Stimulated activated effector memory CD8-positive, alpha-beta T cell treated with anti-CD3 and anti-CD28 coated beads, Interleukin-12 subunit alpha, Interleukin-12 subunit beta, amount 100 ng/mL, for 72 hours (primary cell): Measurements from ENCODE around the gene RNF220.

Experiments used
- ATAC-seq: fragments of 150-1000 bp; cut with Tn5 transposase; 2 replicates; pipeline ENCODE4 v1.10.0; 2021
- DNase-seq, 2 donors: peaks; one replicate each; pipeline ENCODE4 v3.0.0; 2021 to 2022; ENCODE audit warnings: low spot score in 2 of 2
- H3K27ac Mint-ChIP-seq: one replicate; pipeline ENCODE4 v1.8.0; 2022; ENCODE audit warnings: mild to moderate bottlenecking, mixed read lengths
- H3K36me3 Mint-ChIP-seq: one replicate; pipeline ENCODE4 v1.8.0; 2022; ENCODE audit warnings: mild to moderate bottlenecking, mixed read lengths
- H3K4me1 Mint-ChIP-seq: one replicate; pipeline ENCODE4 v1.8.0; 2022; ENCODE audit warnings: mixed read lengths
- H3K4me3 Mint-ChIP-seq: one replicate; pipeline ENCODE4 v1.8.0; 2022; ENCODE audit warnings: mild to moderate bottlenecking, mixed read lengths
- H3K9me3 Mint-ChIP-seq: one replicate; pipeline ENCODE4 v1.8.0; 2022; ENCODE audit warnings: mixed read lengths

The RNF220 gene

GRCh38 chr1:44405031-44405797 lies at the start of gene RNF220:
RNF220 (plus strand) TSS chr1:44405255.
- Mint-ChIP-seq H3K4me1 (peaks cover 22% of the 10 kb centered on the region), H3K9me3 (no peaks in the 10 kb centered on the region), H3K4me3 (peak within 1 kb of the TSS; percentile 86), H3K36me3 (no peaks in the 10 kb centered on the region), H3K27ac (peak within 1 kb of the TSS; percentile 64)
- ATAC-seq (peak; percentile 60), DNase-seq (peak; percentile 27 to 55)

- no peak for ATAC-seq
Measured at GRCh38 chr1:44355582-44356305, 49.3 kb upstream of the RNF220 start.

GRCh38 chr1:44357710-44358109 lies 47.3 kb upstream of the RNF220 start:
- Mint-ChIP-seq H3K4me3 (no peak overlapping the region), H3K4me1 (peaks cover 25% of the 10 kb centered on the region), H3K27ac (no peak overlapping the region), H3K36me3 (no peaks in the 10 kb centered on the region), H3K9me3 (no peaks in the 10 kb centered on the region)
- DNase-seq (no peak), ATAC-seq (no peak)

More at GRCh38 chr1:44355582-44356305, 49.3 kb upstream of the RNF220 start:
- Mint-ChIP-seq H3K9me3 (no peaks in the 10 kb centered on the region), H3K36me3 (peaks cover 4% of the 10 kb centered on the region), H3K4me1 (peaks cover 35% of the 10 kb centered on the region), H3K4me3 (peak overlapping the region; percentile 86), H3K27ac (peak overlapping the region; percentile 96)
- no peak for DNase-seq

- DNase-seq (no peak), ATAC-seq (no peak)
- H3K9me3 Mint-ChIP-seq: no peaks in the 10 kb centered on the region
- peaks cover 13% of the 10 kb centered on the region for H3K4me1 Mint-ChIP-seq
- H3K36me3 Mint-ChIP-seq: no peaks in the 10 kb centered on the region
- no peak overlapping the region for H3K27ac Mint-ChIP-seq
- no peak overlapping the region for H3K4me3 Mint-ChIP-seq
Measured at GRCh38 chr1:44359234-44359935, 45.7 kb upstream of the RNF220 start.

GRCh38 chr1:44361478-44361877 lies 43.6 kb upstream of the RNF220 start:
- DNase-seq (no peak), ATAC-seq (no peak)
- Mint-ChIP-seq H3K27ac (no peak overlapping the region), H3K4me1 (no peaks in the 10 kb centered on the region), H3K9me3 (no peaks in the 10 kb centered on the region), H3K36me3 (no peaks in the 10 kb centered on the region), H3K4me3 (no peak overlapping the region)

GRCh38 chr1:44366371-44366975 lies 38.6 kb upstream of the RNF220 start:
- no peak for ATAC-seq
- DNase-seq: no peak
- Mint-ChIP-seq H3K9me3 (no peaks in the 10 kb centered on the region), H3K4me3 (no peak overlapping the region), H3K36me3 (no peaks in the 10 kb centered on the region), H3K4me1 (no peaks in the 10 kb centered on the region), H3K27ac (no peak overlapping the region)

- ATAC-seq (no peak), DNase-seq (no peak)
- peak overlapping the region; percentile 13 for H3K27ac Mint-ChIP-seq
- no peaks in the 10 kb centered on the region for H3K36me3 Mint-ChIP-seq
- no peak overlapping the region for H3K4me3 Mint-ChIP-seq
- H3K9me3 Mint-ChIP-seq: no peaks in the 10 kb centered on the region
- H3K4me1 Mint-ChIP-seq: no peaks in the 10 kb centered on the region
Measured at GRCh38 chr1:44367944-44368343, 37.1 kb upstream of the RNF220 start.

- Mint-ChIP-seq H3K27ac (peak overlapping the region; percentile 13), H3K4me3 (no peak overlapping the region), H3K4me1 (no peaks in the 10 kb centered on the region), H3K9me3 (no peaks in the 10 kb centered on the region), H3K36me3 (no peaks in the 10 kb centered on the region)
- no peak for DNase-seq
- no peak for ATAC-seq
Measured at GRCh38 chr1:44368471-44369151, 36.4 kb upstream of the RNF220 start.

- DNase-seq (no peak), ATAC-seq (no peak)
- Mint-ChIP-seq H3K27ac (no peak overlapping the region), H3K36me3 (no peaks in the 10 kb centered on the region), H3K4me3 (no peak overlapping the region), H3K4me1 (no peaks in the 10 kb centered on the region), H3K9me3 (no peaks in the 10 kb centered on the region)
Measured at GRCh38 chr1:44371206-44371605, 33.8 kb upstream of the RNF220 start.

GRCh38 chr1:44375547-44375946 lies 29.5 kb upstream of the RNF220 start:
- DNase-seq (no peak), ATAC-seq (no peak)
- no peaks in the 10 kb centered on the region for H3K9me3 Mint-ChIP-seq

GRCh38 chr1:44377925-44378784 lies 26.9 kb upstream of the RNF220 start:
- ATAC-seq (peak; percentile 49), DNase-seq (peak; percentile 24 to 65)
- Mint-ChIP-seq H3K4me1 (no peaks in the 10 kb centered on the region), H3K36me3 (no peaks in the 10 kb centered on the region), H3K9me3 (no peaks in the 10 kb centered on the region), H3K4me3 (no peak overlapping the region), H3K27ac (no peak overlapping the region)

More at GRCh38 chr1:44375547-44375946, 29.5 kb upstream of the RNF220 start:
- Mint-ChIP-seq H3K27ac (no peak overlapping the region), H3K4me3 (no peak overlapping the region), H3K36me3 (no peaks in the 10 kb centered on the region), H3K4me1 (no peaks in the 10 kb centered on the region)

- Mint-ChIP-seq H3K9me3 (no peaks in the 10 kb centered on the region), H3K4me3 (no peak overlapping the region), H3K27ac (no peak overlapping the region), H3K36me3 (no peaks in the 10 kb centered on the region), H3K4me1 (no peaks in the 10 kb centered on the region)
- DNase-seq (no peak), ATAC-seq (peak; percentile 67)
Measured at GRCh38 chr1:44380666-44381177, 24.3 kb upstream of the RNF220 start.

- H3K27ac Mint-ChIP-seq: no peak overlapping the region
- H3K4me3 Mint-ChIP-seq: no peak overlapping the region
- no peaks in the 10 kb centered on the region for H3K9me3 Mint-ChIP-seq
- H3K4me1 Mint-ChIP-seq: no peaks in the 10 kb centered on the region
- H3K36me3 Mint-ChIP-seq: no peaks in the 10 kb centered on the region
- ATAC-seq (no peak), DNase-seq (no peak)
Measured at GRCh38 chr1:44388551-44388950, 16.5 kb upstream of the RNF220 start.

GRCh38 chr1:44389437-44389836 lies 15.6 kb upstream of the RNF220 start:
- no peaks in the 10 kb centered on the region for H3K4me1 Mint-ChIP-seq
- H3K36me3 Mint-ChIP-seq: no peaks in the 10 kb centered on the region
- no peak overlapping the region for H3K27ac Mint-ChIP-seq
- DNase-seq: no peak
- H3K9me3 Mint-ChIP-seq: no peaks in the 10 kb centered on the region
- H3K4me3 Mint-ChIP-seq: no peak overlapping the region
- no peak for ATAC-seq
